Stimulated activated CD8-positive, alpha-beta memory T cell treated with anti-CD3 and anti-CD28 coated beads, Interleukin-4, amount 100 ng/mL, for 24 hours (primary cell): ENCODE results near the gene HTRA3.

Experiments used
- DNase-seq: peaks from one replicate; pipeline ENCODE4 v3.0.0-alpha.2; 2020; ENCODE audit warnings: low read depth

The HTRA3 gene

DNA sequence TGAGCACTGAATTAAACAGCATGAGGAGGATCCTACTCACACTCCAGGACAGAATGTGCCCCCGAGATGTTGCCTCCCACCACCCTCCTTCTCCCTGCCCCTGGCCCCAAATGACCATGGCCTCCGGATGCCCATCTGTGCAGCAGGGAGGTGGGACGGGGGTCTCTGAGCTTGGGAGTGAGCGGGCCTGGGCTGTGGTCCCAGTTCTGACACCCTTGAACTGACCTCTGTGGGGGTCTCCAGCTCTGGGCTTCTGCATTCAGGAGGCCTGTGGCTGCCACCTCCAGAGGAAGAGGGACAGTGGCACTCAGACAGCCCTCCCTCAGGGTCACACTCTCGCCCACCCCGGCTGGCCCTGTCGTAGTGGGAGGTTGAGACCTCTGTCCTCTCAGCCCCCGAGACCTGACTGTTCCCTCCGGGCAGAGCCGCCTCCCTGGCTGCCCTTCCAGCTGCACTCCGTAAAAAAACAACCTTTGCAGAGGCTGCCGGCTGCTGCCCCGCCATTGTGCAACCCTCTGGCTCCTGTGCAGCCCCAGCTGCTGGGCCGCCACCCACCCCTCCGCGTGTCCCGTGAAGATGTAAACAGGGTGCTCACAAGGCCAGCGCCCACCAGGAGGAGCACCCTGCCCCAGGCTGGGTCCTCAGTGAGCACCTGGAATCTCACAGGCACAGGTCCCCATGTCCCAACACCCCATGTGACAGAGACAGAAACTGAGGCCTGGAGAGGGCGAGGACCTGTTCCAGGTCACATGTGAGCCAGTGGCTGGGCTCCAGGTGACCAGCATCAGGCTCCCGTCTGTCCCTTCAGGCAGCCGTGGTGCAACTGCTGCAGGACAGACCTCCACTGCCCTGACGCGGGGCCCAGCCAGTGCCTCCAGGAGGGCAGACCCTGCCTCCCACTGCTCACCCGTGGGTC lies 39.6 kb downstream of the HTRA3 start:
- DNase-seq: no peak

DNA sequence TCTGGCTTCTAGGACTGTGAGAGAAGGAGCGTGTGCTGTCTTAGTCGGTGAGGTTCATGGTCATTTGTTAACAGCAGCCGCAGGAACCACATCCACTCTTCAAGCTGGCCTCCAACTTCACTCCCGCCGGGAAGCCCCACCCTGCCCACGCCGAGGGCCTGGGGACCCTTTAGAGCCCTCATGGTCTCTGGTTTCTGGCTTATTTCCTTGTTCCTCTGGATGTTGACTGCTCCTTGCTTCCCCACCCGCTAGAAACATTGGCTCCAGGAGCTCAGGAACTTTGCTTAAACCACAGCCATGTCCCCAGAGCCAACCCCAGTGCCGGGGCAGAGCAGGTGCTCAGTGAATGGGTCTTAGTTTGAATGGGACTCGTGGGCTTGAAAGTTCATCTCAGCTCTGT lies 40.8 kb downstream of the HTRA3 start:
- DNase-seq: no peak

DNA sequence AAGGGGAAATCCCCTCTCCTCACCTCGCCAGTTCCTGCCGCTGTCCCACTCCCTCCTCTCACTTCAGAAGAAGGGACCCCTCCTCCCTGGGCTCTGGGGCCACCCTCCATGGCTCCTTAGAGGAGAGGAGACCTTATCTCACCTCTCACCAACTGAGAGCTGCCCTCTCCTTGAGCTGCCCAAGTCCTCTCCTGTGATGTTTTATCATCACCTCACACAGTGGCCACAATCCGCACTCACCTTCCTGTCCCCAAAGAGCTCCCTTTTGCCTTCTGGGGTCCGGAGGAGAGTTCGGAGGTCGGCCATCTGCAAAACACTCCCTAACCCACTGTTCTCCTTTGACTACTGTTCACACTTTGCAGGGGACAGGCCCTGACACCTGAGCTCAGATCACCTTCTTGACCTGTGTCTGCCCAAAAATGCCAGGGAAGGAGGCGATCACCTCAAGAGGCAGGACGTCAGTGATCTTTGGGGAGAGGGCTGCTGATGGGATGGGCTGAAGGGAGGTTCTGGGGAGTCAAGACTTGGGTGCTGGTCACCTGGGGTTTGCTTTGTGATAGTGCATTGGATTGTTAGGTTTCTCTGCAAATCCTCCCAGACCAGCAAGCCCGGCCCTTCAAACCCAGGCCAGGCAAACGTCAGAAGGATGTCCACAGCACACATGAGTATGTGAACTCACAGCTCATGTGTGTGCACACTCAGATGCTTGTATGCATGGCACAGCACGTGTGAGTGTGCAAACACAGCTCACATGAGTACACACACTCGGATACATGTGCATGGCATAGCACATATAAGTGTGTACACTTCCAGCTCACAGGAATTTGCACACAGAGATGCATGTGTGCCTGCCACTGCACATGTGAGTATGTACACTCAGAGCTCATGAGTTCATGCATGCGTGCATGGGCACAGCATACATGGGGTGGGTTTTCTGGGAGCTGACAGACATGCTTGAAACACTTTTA lies 41.8 kb downstream of the HTRA3 start:
- no peak for DNase-seq

DNA sequence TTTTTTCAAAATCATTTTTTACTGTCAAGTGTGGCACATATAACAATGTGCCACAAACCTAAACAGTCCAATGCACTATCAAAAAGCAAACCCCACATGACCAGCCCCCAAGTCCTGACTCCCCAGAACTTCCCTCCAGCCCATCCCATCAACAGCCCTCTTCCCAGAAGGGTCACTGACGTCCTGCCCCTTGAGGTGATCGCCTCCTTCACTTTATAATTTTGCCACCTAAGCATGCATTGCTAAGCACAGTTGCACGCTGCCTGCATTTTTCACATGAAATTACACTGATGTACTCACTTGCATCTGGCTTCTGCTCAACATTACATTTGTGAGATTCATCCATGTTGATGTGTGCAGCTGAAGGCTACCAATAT lies 42.5 kb downstream of the HTRA3 start:
- no peak for DNase-seq

DNA sequence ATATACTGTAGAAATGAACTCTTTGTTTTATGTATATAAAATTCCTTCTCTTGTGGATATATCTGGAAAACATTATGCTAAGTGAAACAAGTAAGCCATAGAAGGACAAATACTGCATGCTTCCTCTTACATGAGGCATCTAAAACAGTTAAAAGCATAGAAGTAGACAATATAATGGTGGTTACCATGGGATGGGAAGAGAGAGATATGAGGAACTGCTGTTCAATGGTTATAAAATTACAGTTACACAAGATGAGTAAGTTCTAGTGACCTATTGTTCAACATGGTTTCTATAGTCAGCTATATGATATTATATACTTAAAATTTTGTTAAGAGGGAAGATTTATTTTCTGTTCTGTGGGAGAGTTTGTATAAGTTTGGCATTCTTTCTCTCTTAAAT lies 43.4 kb downstream of the HTRA3 start:
- no peak for DNase-seq

DNA sequence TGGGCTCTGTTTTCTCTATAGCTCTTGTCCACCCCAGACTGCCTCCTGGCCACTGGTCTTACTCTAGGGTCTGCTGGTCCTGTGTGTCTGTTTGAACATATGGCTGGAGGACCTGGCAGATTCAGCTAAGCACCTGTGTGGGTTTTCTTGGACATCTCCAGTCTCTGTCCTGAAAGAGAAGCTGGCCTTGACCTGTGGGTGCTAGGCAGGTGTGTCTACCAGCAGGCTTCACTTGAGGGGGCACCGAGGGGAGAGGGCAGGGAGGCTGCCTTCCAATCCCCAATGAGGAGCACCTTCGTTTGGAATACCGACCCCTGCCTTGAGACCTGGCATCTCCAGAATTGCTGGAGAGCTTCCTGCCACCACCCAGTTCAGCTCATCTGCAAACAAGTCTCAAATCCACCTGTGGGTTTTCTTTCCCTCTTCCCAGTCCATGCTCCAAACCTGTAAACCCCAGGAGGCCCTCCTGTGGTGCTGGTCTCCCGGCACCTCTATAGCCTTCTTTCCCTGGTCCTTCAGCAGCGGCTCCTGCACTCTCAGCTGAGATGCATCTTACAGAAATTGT lies 45.2 kb downstream of the HTRA3 start:
- DNase-seq: no peak

DNA sequence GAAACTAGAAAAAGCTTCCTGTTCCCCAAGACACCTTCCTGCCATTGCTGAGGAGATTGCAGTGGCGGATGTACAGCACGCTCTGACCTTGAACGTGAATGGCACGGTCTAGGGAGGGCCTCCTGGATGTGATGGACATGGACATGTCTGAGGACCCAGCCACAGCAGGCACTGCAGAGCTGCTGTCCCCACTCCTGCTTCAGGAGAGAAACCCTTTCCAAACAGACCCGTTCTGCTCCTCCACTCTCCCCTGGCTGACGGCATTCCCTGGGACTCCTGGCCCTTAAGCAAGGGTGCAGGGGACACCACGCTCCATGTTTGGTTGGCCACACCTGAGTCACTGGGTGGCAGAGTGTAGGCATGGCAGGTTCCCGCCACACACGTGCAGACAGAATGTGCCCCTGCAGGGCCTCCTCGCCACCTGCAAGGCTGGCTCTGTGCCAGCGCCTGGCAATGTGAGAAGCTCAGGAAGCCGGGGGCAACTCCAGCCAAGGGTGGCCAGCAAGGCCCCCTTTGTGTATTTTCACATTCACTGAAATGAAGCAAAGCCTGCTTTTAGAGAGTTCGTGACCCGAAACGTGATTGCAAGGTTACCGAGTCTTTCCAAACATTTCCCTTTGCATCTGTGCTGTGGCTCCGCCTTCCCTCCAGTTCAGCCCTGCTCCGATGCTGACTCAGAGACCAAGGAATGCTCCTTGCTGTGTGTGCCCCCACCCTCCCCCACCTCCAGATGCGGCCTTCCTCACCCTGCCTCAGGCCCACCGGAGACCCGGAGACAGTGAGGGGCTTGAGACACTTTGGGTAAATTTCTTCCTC lies 46.1 kb downstream of the HTRA3 start:
- DNase-seq: no peak

DNA sequence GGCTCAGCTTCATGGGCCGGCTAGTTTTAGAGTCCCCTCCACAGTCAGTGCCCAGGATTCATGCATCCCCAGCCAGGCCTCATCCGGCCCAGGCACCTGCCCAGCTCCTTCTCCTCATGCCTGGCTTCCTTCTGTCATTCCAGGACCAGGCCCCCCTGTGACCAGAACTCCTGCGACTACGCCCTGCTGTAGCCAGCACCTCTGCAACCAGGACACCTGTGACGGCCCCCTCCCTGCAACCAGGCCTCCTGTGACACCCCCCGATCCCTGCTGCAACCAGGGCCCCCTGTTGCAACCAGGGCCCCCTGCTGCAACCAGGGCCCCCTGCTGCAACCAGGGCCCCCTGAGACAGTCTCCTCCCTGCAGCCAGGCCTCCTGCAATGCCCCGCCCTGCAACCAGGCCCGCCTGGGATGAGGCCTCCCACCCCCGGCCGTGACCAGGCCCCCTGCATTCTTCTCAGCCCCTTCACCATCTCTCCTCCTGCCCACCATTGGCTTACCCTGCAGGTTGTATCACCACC lies 46.8 kb downstream of the HTRA3 start:
- no peak for DNase-seq

DNA sequence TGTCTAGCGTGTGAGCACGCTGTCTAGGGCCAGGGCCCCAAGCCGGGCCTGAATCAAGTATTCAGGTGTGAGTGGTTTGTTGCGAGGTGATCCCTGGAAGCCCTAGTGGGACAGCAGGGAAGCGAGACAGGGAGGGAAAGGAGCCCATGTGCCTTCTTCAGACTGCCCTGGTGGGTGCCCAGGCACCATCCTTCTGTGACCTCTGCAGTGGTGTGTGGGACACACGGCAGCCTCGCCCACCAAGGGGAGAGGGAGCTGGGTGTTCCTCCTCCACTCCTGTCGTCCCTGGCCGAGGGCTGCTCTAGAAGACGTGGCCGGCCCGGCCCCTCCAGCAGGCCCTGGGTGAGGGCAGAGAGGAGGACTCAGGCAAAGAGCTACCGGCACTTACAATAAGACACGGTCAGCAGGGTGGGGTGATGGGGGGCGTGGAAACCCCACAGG lies 47.4 kb downstream of the HTRA3 start:
- DNase-seq: no peak

DNA sequence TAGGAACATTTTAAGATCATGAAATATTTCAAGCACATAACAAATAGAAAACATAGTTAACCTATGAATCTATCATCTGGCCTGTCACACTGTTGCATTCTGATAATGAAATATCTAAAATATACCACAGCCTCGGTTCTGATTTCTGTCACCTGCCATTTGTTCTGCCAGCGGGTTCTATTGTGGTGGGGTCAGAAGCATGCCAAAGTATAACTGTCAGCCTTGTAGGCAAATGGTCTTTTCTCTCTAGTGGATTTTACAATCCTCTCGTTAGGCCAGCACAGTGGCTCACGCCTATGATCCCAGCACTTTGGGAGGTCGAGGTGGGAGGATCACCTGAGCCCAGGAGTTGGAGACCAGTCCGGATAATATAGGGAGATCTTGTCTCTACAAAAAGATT lies 47.9 kb downstream of the HTRA3 start:
- no peak for DNase-seq

DNA sequence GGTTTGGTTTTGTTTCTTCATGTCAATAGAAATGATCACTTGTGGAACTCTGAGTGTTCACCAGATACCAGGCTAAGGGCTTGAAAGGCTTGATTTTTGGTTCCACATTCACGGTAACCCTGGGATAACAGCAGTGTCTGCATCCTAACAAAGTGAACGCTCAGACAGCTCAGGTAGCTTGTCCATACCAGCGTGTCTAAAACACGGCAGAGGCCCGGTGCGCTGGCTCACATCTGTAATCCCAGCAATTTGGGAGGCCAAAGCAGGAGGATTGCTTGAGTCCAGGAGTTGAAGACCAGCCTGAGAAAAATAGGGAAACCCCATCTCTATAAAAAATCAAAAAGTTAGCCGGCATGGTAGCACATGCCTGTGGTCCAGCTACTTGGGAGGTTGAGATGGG lies 49.0 kb downstream of the HTRA3 start:
- no peak for DNase-seq

DNA sequence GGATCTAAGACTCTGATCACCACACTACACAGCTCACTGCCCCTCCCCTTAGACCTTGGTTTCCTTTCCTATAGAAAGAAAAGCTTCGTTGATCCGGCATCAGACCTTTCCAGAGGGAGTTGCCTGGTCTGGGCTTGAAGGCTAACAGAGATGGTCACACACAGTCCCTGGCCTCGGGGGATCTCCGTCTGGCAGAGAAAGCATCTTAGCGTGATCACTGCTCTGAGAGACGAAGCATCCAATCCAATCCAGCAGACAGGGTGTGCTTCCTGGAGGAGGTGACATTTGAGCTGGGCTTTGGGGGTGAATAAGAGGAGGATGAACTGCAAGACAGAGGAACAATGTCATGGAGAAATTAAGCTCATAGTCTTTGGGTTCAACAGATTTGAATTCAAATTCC lies 49.5 kb downstream of the HTRA3 start:
- DNase-seq: no peak

DNA sequence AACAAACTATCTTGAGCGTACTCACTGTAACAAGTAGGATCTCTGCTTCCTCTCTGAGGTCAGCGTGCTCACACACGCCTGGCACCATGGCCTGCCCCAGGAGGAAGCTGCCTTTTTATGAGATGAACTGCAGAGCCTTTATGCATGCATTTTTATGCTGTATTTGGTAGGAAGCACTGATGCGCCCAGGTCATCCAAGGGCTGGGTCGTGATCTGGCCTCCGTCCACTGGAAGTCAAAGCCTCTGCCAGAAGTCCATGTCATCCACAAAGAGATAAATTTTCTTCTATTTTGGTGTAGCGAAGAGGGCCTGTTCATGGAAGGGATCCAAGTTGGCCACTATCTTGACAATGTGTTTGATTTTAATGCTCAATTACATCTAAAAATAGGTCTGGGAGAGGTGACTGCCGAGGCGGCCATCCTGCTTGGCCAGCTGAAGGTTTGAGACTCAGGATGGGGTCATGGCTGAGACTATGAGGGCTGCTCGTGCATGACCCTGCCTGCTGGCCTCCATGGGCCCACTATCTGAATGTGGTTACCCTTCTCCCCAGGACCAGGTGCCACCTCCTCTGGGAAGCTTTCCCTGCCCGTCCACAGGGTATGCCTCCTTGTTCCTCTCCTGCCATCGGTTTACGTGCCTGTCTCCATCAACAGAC lies 50.3 kb downstream of the HTRA3 start:
- DNase-seq: no peak

DNA sequence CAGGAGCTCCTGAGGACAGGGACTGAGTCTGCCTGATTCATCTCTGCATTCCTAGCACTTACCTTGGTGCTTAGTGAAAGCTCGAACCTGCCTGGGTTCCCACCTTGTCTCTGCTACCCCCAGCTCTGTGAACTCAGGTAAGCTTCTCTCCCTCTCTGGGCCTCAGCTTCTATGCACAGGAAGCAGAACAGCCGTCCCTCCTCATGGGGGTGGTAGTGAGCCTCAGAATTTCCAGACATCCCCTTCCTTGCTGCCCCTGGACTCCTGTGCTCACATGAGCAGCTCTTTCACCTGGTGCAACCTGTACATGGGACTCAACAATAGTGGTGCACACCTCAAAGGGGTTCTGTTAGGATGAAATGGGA lies 50.8 kb downstream of the HTRA3 start:
- DNase-seq: no peak

DNA sequence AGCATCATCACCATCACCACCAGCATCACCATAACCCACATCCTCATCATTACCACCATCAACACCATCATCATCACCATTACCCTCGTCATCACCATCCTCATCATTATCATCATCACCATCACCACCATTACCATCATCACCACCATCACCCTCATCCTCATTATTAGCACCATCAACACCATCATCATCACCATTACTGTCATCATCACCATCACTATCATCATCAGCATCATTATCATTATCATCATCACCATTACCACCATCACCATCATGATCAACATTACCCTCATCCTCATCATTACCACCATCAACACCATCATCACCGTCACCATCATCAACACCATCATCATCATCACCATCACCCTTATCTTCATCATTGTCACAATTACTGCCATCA lies 51.7 kb downstream of the HTRA3 start:
- no peak for DNase-seq

DNA sequence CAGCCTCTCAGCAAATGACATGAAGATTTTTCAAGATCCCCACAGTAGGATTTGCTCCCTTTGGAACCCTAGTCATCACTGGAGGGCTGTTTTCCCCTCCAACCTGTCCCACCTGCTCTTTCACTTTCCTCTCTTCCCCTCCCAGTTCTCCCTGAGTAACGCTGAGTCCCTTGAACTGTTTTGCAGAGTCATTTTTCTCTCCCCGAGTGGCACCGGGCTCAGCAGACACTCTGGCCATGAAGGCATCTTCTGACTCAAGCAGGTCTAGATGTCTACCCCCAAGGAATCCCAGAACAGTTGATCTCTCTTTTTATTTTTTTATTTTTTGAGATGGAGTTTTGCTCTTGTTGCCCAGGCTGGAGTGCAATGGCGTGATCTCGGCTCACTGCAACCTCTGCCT lies 52.2 kb downstream of the HTRA3 start:
- no peak for DNase-seq

DNA sequence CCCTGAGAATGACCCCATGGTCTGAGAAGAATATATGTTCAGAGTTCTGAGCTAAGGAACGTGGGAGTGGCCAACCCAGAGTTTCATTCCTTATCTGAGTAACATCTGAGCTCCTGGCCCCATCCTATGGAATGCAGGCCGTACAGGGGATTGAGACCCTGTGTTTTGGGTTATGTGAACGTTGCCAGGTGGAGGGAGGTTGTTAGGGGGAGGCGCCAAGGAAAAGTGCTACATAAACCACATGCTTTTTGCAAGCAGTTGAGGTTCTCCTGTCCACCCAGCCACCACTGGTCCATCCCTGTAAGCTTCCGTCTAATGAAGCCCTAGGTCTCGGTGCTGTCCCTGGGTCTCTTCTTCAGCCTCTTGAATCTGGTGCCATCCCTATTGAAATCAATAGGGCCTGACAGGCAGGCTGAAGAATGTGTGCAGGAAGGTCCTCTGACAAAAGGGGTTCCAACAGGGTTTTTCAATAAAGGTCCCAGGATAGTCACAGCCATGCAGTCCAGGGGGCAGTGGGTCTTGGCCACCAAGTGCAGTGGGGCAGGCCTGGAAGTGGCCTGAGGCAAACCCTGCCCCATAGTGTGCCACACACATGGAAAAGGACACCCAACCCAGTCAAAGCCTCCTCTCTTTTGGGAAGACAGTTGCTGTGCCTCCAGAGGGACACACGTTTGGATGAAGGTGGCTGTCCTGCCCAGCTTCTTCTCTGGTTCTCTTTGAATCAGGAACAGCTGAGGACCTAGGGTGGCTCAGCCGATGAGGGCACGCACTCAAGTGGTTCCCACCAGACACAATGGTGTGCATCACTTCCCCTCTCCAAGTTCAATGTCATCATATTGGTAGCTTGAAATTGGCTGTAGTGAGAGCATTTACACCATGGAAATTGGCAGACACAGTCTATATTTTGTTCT lies 53.5 kb downstream of the HTRA3 start:
- DNase-seq: no peak

DNA sequence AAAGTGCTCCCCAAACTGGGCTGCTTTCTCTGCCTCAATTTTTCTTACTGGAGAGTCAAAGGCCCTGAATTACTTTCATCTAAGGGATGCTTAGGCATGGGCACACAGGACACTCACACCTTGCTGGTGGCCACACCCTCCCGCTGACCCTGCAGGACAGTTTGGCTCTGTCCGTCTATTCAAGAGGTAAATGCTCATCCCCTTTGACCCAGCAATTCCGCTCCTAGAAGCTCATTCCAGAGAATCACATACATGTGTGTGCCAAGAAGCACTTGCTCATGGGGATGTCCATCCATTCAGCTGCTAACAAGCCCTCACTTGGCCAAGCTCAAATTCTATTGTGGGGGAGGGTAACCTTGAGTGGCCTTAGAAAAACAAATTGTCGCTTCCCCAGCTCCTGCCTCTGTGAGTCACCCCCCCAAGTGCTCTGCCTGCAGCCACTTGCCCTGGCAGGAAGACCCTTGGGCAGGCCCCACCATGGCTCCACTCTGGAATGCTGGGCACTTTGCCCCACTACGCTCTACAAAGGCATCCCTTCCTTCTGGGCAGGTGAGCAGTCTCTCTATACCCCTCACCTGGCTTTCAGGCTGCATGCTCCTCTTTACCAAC lies 54.5 kb downstream of the HTRA3 start:
- DNase-seq: no peak

DNA sequence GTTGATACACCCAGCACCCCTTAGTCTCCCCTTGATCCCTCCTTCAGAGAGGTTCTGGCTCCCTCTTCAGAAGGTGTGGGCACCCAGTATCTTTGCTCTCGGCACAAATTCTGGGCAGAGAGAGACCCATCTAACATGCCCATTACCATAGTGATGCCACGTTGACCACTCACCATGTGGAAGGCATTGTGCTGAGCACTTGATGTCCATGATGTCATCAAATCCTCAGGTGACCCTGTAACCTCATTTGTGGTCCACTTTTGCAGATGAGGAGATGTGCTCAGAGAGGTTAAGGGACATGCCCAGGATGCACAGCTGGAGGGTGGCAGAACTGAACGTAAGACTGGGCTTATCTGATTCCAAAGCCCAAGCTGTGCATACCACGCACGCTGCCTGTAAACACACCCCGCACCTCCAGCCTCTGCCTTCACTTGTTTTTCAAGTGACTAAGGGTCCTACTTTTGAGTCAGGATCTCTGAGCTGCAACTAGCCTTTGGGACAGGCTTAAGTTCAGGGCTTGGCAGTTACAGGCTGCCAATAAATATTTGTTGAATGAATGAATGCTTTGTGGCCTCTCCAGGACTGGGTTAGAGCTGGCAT lies 55.2 kb downstream of the HTRA3 start:
- no peak for DNase-seq
